IMR-90 (cell line): ENCODE results near the gene SCFD2. TPM values are rescaled to one million over a fixed set of nuclear protein-coding genes. Genes with fewer than 3 reads are reported as not detected.
A peak's percentile ranks its signal among the peaks of the same experiment; 100 is the strongest.

Experiments
- ATAC-seq: fragments of 200-7000 bp; cut with Tn5 transposase; 2 replicates; pipeline ENCODE4 v1.9.1; 2020; ENCODE audit warnings: low read depth, mild to moderate bottlenecking, moderate library complexity
- BruUV-seq: library from RNA; stranded (reverse); fragments of 400-500 nt; replicated peaks from 2 replicates; lab custom pipeline; 2021; lab: Mats Ljungman, UMichigan
- CTCF ChIA-PET: fragments of 300-600 bp; formaldehyde crosslinking; extraction: SDS; loops from one replicate; lab custom pipeline; 2021; ENCODE audit warnings: antibody characterized with exemption; lab: Yijun Ruan, JAX
- POLR2A ChIA-PET: fragments of 300-600 bp; sonication (Branson Sonifier 250); formaldehyde crosslinking; loops from one replicate; lab custom pipeline; 2022; ENCODE audit warnings: antibody characterized with exemption; ENCODE audit not compliant: unreplicated experiment; lab: Charles Lee
- DNase-seq: peaks from one replicate; pipeline ENCODE4 v3.0.0; 2013
- H2AFZ ChIP-seq: replicated peaks from 2 replicates; pipeline ENCODE3; 2013; ENCODE audit warnings: low read length, mild to moderate bottlenecking; ENCODE audit not compliant: poor library complexity
- H2AK5ac ChIP-seq: 2 replicates; pipeline ENCODE4 v1.6.1; 2013; ENCODE audit warnings: low read depth, low read length, inconsistent platforms
- H2AK9ac ChIP-seq: replicated peaks from 2 replicates; pipeline ENCODE3; 2013; ENCODE audit warnings: mild to moderate bottlenecking, low read depth, low read length, moderate library complexity; ENCODE audit not compliant: poor library complexity
- H2BK120ac ChIP-seq: 2 replicates; pipeline ENCODE4 v1.6.1; 2013; ENCODE audit warnings: low read depth, low read length, inconsistent platforms
- H2BK15ac ChIP-seq: 3 replicates; pipeline ENCODE4 v1.6.1; 2013; ENCODE audit warnings: low read depth, low read length, inconsistent platforms
- H2BK20ac ChIP-seq: 2 replicates; pipeline ENCODE4 v1.6.1; 2013; ENCODE audit warnings: low read depth, mild to moderate bottlenecking, inconsistent platforms, low read length, moderate library complexity
- H2BK5ac ChIP-seq: 2 replicates; pipeline ENCODE4 v1.6.1; 2013; ENCODE audit warnings: mild to moderate bottlenecking, low read depth, low read length, inconsistent platforms; ENCODE audit not compliant: poor library complexity, severe bottlenecking
- H3K14ac ChIP-seq: replicated peaks from 2 replicates; pipeline ENCODE4 v1.6.1; 2013; ENCODE audit warnings: low read depth, low read length, inconsistent platforms
- H3K18ac ChIP-seq: 2 replicates; pipeline ENCODE4 v1.6.1; 2013; ENCODE audit warnings: low read depth, low read length, control low read depth
- H3K23ac ChIP-seq: 2 replicates; pipeline ENCODE4 v1.6.1; 2013; ENCODE audit warnings: low read depth, low read length, inconsistent platforms
- H3K27ac ChIP-seq: 2 replicates; pipeline ENCODE4 v1.5.1; 2013; ENCODE audit warnings: mild to moderate bottlenecking, control low read depth, low read length; ENCODE audit not compliant: insufficient read depth
- H3K27me3 ChIP-seq: 2 replicates; pipeline ENCODE4 v1.6.1; 2013; ENCODE audit warnings: low read length; ENCODE audit not compliant: control insufficient read depth, insufficient read depth
- H3K36me3 ChIP-seq: 2 replicates; pipeline ENCODE4 v1.6.1; 2013; ENCODE audit warnings: low read length, mixed read lengths; ENCODE audit not compliant: control insufficient read depth, insufficient read depth
- H3K4ac ChIP-seq: 2 replicates; pipeline ENCODE4 v1.6.1; 2013; ENCODE audit warnings: low read depth, low read length, inconsistent platforms
- H3K4me1 ChIP-seq: 2 replicates; pipeline ENCODE4 v1.6.1; 2013; ENCODE audit warnings: low read length, mixed read lengths; ENCODE audit not compliant: control insufficient read depth, insufficient read depth
- H3K4me2 ChIP-seq: 2 replicates; pipeline ENCODE4 v1.6.1; 2013; ENCODE audit warnings: low read depth, mild to moderate bottlenecking, control low read depth, low read length, moderate library complexity
- H3K4me3 ChIP-seq: 2 replicates; pipeline ENCODE4 v1.5.1; 2013; ENCODE audit warnings: low read depth, mild to moderate bottlenecking, control low read depth, low read length, moderate library complexity; ENCODE audit not compliant: insufficient read depth
- H3K56ac ChIP-seq: 2 replicates; pipeline ENCODE4 v1.6.1; 2013; ENCODE audit warnings: low read length, inconsistent platforms; ENCODE audit not compliant: insufficient read depth; ENCODE audit errors: extremely low read depth
- H3K79me1 ChIP-seq, 2 experiments: 2 replicates each; pipeline ENCODE4 v1.6.1; 2013; ENCODE audit warnings: low read length in 2 of 2, inconsistent platforms in 1 of 2, low read depth in 1 of 2
- H3K9ac ChIP-seq: 2 replicates; pipeline ENCODE4 v1.6.1; 2013; ENCODE audit warnings: low read depth, low read length, control low read depth
- H3K9me1 ChIP-seq: 2 replicates; pipeline ENCODE4 v1.6.1; 2013; ENCODE audit warnings: low read length, inconsistent platforms; ENCODE audit not compliant: insufficient read depth
- H3K9me3 ChIP-seq: 2 replicates; pipeline ENCODE4 v1.6.1; 2013; ENCODE audit warnings: low read length; ENCODE audit not compliant: control insufficient read depth, insufficient read depth
- H4K20me1 ChIP-seq: 2 replicates; pipeline ENCODE4 v1.6.1; 2013; ENCODE audit warnings: low read length, inconsistent platforms; ENCODE audit not compliant: insufficient read depth
- H4K5ac ChIP-seq: 2 replicates; pipeline ENCODE4 v1.6.1; 2013; ENCODE audit warnings: mild to moderate bottlenecking, low read depth, low read length, control low read depth
- H4K8ac ChIP-seq, 2 experiments: 2 replicates each; pipeline ENCODE4 v1.6.1; 2013; ENCODE audit warnings: low read depth in 2 of 2, low read length in 2 of 2, control low read depth in 1 of 2, inconsistent platforms in 1 of 2
- H4K91ac ChIP-seq: 2 replicates; pipeline ENCODE4 v1.6.1; 2013; ENCODE audit warnings: low read depth, low read length, inconsistent platforms; ENCODE audit not compliant: insufficient read depth
- BHLHE40 ChIP-seq: fragments of 150-350 bp; IDR thresholded peaks from 2 replicates; pipeline ENCODE4 v1.6.1; 2016; ENCODE audit warnings: mild to moderate bottlenecking, low read depth, low read length
- CEBPB ChIP-seq: IDR thresholded peaks from 2 replicates; pipeline ENCODE4 v1.6.1; 2012; ENCODE audit warnings: low read depth, low read length, improper control_type of control experiment
- CHD1 ChIP-seq: IDR thresholded peaks from 2 replicates; pipeline ENCODE4 v1.6.1; 2012; ENCODE audit warnings: low read depth, low read length, improper control_type of control experiment
- FOS ChIP-seq: fragments of 150-350 bp; IDR thresholded peaks from 2 replicates; pipeline ENCODE4 v1.6.1; 2016; ENCODE audit warnings: low read depth, low read length
- MXI1 ChIP-seq: IDR thresholded peaks from 2 replicates; pipeline ENCODE4 v1.6.1; 2012; ENCODE audit warnings: low read depth, mild to moderate bottlenecking, low read length, moderate library complexity, borderline replicate concordance
- NFE2L2 ChIP-seq: fragments of 150-350 bp; IDR thresholded peaks from 2 replicates; pipeline ENCODE4 v1.6.1; 2016; ENCODE audit warnings: low read depth, mild to moderate bottlenecking, low read length
- POLR2A ChIP-seq: IDR thresholded peaks from 2 replicates; pipeline ENCODE4 v1.6.1; 2012; ENCODE audit warnings: mild to moderate bottlenecking, low read depth, low read length
- RAD21 ChIP-seq: IDR thresholded peaks from 2 replicates; pipeline ENCODE4 v1.6.1; 2012; ENCODE audit warnings: low read length, improper control_type of control experiment
- RCOR1 ChIP-seq: IDR thresholded peaks from 2 replicates; pipeline ENCODE4 v1.6.1; 2012; ENCODE audit warnings: mild to moderate bottlenecking, low read length, improper control_type of control experiment; ENCODE audit not compliant: insufficient replicate concordance
- RFX5 ChIP-seq: IDR thresholded peaks from 2 replicates; pipeline ENCODE4 v1.8.0; 2012; ENCODE audit warnings: low read depth, mild to moderate bottlenecking, low read length, moderate library complexity
- SMC3 ChIP-seq: fragments of 150-350 bp; IDR thresholded peaks from 2 replicates; pipeline ENCODE4 v1.6.1; 2016; ENCODE audit warnings: low read depth, mild to moderate bottlenecking, antibody characterized with exemption, low read length, moderate library complexity
- WGBS, 2 experiments: methylation state at CpG; one replicate each; pipeline versions ENCODE4 v1.1.5 to v1.1.7; 2013; ENCODE audit warnings: missing lambda C conversion rate in 2 of 2; ENCODE audit not compliant: insufficient read length in 1 of 2; ENCODE audit errors: extremely low coverage in 2 of 2; 5-methylcytosine and 5-hydroxymethylcytosine counted together
- dilution Hi-C: fragments of 300-500 bp; cut with HindIII; formaldehyde crosslinking; loops from one replicate; pipeline ENCODE4 v1.14.3; 2018; ENCODE audit warnings: low sequenced_read_pairs; ENCODE audit not compliant: unreplicated experiment
- in situ Hi-C: fragments of 300-500 bp; cut with MboI; formaldehyde crosslinking; loops from 3 replicates; pipeline ENCODE4 v1.14.3; 2019; ENCODE audit warnings: low sequenced_read_pairs, inconsistent platforms, mixed read lengths
- intact Hi-C: fragments of 100-400 bp; cut with micrococcal nuclease; formaldehyde crosslinking; loops from 2 replicates; pipeline ENCODE4 v1.10.0; 2022
- polyA plus RNA-seq, 3 experiments: library from polyadenylated mRNA; depleted of rRNA; stranded (reverse); fragments of >200 nt; gene quantifications; 2 replicates each; pipeline ENCODE4 v1.2.3, GENCODE V29; 2012; ENCODE audit warnings: low replicate concordance in 1 of 3
- total RNA-seq: library from RNA; depleted of rRNA; stranded (reverse); fragments of >200 nt; gene quantifications from 2 replicates; pipeline ENCODE4 v1.2.3, GENCODE V29; 2012
- TF ChIP-seq, protein P1 (sequence below): fragments of 150-350 bp; IDR thresholded peaks from 2 replicates; pipeline ENCODE4 v1.6.1; 2017; ENCODE audit warnings: mild to moderate bottlenecking, antibody characterized with exemption, low read length, low read depth
- TF ChIP-seq, protein P2 (sequence below): fragments of 150-350 bp; IDR thresholded peaks from 2 replicates; pipeline ENCODE4 v1.6.1; 2016; ENCODE audit warnings: low read depth, mild to moderate bottlenecking, low read length, moderate library complexity, borderline replicate concordance

Gene SCFD2
- total and polyA plus RNA-seq, 2 of the 4 experiments (the other 2 are of a cell fraction): 18.9 to 62.4 TPM

DNA sequence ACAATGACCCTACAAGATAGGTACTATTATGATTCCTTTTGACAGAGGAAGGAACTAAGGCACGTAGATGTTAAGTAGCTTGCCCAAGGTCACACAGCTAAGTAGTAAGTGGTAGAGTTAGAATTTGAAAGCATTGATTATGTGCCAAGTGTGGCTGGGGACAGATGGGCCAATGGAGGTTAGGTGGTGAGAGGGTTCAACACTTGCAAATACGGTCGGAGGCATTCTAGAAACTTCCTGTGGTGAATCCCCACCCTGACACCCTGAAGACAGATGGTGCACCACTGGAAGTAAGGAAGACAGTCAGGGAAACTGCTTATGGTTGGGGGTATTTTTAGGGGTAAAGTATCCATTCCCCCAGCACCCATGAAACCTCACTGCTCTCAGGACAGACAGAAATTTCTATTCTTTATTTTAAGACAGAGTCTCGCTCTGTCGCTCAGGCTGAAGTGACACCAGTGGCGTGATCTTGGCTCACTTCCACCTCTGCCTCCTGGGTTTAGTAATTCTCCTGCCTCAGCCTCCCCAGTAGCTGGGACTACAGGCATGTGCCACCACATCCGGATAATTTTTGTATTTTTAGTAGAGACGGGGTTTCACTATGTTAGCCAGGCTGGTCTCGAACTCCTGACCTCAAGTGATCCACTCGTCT, 361.2 kb downstream of the SCFD2 start (continued):
- TF ChIP-seq RCOR1: no peak

DNA sequence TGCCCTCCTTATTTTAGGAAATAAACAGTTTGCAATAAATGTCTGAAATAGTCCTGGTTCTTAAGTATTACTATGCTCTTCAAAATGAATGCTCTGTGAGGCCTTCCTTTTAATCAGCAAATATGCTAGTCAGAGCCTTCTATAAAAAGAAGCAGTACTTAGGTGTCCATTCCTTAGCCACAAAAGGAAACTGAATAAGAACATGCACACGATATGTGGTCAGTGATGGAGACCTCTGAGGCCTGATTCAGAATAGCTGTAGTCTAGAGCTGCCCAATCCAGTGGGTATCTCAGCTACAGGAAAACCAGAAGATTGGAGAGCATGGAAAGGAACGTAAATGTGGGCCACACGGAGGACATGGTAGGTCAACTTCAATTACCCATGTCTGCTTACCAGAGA, 361.9 kb downstream of the SCFD2 start:
- no peak overlapping the region for H3K4me3 ChIP-seq
- WGBS, 2 experiments: no CpG with 5 or more reads among the region's 3 CpGs
- 0 out of 4 replicates have a peak, but pooled peaks cover 0 to 3% of the 10 kb centered on the region in 2 experiments for H3K79me1 ChIP-seq
- peak overlapping the region; percentile 35 for H3K14ac ChIP-seq
- no peaks in the 10 kb centered on the region for H3K36me3 ChIP-seq
- H3K9me1 ChIP-seq: peaks cover 9% of the 10 kb centered on the region; the same call in 1 of the 2 replicates
- no peak overlapping the region for H3K27ac ChIP-seq
- dilution Hi-C loops (no loop called here), intact Hi-C loops (no loop called here), in situ Hi-C loops (loop anchor here (25.0 kb wide), 1 partner anchor 1058 kb away; the partner anchor contains the start of gene CHIC2)
- no peaks in the 10 kb centered on the region for H3K27me3 ChIP-seq
- H2BK20ac ChIP-seq: no peak overlapping the region
- H4K20me1 ChIP-seq: no peaks in the 10 kb centered on the region
- CTCF ChIA-PET: no interaction called here
- ATAC-seq (no peak), DNase-seq (peak; percentile 37)
- H2BK5ac ChIP-seq: no peak overlapping the region
- H2AK9ac ChIP-seq: no peak overlapping the region
- H4K5ac ChIP-seq: no peak overlapping the region
- H2BK120ac ChIP-seq: no peak overlapping the region
- H3K18ac ChIP-seq: no peak overlapping the region
- H4K91ac ChIP-seq: no peak overlapping the region
- no peak overlapping the region for H2AFZ ChIP-seq
- POLR2A ChIA-PET: no interaction called here
- TF ChIP-seq RCOR1 (no peak), MXI1 (no peak), RFX5 (no peak), NFE2L2 (no peak), RAD21 (no peak), FOS (no peak), POLR2A (no peak), BHLHE40 (no peak), CHD1 (no peak), CEBPB (no peak), SMC3 (no peak)
- TF ChIP-seq, protein P1, sequence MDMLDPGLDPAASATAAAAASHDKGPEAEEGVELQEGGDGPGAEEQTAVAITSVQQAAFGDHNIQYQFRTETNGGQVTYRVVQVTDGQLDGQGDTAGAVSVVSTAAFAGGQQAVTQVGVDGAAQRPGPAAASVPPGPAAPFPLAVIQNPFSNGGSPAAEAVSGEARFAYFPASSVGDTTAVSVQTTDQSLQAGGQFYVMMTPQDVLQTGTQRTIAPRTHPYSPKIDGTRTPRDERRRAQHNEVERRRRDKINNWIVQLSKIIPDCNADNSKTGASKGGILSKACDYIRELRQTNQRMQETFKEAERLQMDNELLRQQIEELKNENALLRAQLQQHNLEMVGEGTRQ: no peak
- TF ChIP-seq, protein P2, sequence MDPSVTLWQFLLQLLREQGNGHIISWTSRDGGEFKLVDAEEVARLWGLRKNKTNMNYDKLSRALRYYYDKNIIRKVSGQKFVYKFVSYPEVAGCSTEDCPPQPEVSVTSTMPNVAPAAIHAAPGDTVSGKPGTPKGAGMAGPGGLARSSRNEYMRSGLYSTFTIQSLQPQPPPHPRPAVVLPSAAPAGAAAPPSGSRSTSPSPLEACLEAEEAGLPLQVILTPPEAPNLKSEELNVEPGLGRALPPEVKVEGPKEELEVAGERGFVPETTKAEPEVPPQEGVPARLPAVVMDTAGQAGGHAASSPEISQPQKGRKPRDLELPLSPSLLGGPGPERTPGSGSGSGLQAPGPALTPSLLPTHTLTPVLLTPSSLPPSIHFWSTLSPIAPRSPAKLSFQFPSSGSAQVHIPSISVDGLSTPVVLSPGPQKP: no peak
- no peak overlapping the region for H2BK15ac ChIP-seq
- H3K9ac ChIP-seq: no peak overlapping the region
- no peak overlapping the region for H4K8ac ChIP-seq
- no TSS peak for BruUV-seq
- no peak overlapping the region for H3K56ac ChIP-seq
- no peak overlapping the region for H3K23ac ChIP-seq
- no peaks in the 10 kb centered on the region for H3K9me3 ChIP-seq
- H3K4me2 ChIP-seq: no peak overlapping the region
- H3K4ac ChIP-seq: no peak overlapping the region
- no peak overlapping the region for H2AK5ac ChIP-seq
- H3K4me1 ChIP-seq: no peaks in the 10 kb centered on the region; the same call in 1 of the 2 replicates
